ENCODE measurements around the gene ISOC1.

GRCh38 chr5:129079496-129079895 lies 15.1 kb upstream of the ISOC1 start:
- TF ChIP-seq, protein P1, sequence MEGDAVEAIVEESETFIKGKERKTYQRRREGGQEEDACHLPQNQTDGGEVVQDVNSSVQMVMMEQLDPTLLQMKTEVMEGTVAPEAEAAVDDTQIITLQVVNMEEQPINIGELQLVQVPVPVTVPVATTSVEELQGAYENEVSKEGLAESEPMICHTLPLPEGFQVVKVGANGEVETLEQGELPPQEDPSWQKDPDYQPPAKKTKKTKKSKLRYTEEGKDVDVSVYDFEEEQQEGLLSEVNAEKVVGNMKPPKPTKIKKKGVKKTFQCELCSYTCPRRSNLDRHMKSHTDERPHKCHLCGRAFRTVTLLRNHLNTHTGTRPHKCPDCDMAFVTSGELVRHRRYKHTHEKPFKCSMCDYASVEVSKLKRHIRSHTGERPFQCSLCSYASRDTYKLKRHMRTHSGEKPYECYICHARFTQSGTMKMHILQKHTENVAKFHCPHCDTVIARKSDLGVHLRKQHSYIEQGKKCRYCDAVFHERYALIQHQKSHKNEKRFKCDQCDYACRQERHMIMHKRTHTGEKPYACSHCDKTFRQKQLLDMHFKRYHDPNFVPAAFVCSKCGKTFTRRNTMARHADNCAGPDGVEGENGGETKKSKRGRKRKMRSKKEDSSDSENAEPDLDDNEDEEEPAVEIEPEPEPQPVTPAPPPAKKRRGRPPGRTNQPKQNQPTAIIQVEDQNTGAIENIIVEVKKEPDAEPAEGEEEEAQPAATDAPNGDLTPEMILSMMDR (CRISPR knock-in tag; IDR thresholded peaks at IDR 0.05): no peak
- TF ChIP-seq ZNF468 (CRISPR knock-in tag; IDR thresholded peaks at IDR 0.05) (no peak), NCOA1 (CRISPR knock-in tag; IDR thresholded peaks at IDR 0.05) (no peak)
